A549 (cell line): ENCODE data around the gene BLOC1S4. TPM values are rescaled to one million over a fixed set of nuclear protein-coding genes. Genes with fewer than 3 reads are reported as not detected.

Experiments used
- CBX2 ChIP-seq: fragments of 200-600 bp; sonication (generic); IDR thresholded peaks from 2 replicates; pipeline ENCODE4 v1.6.1; 2016; ENCODE audit warnings: low read depth, mild to moderate bottlenecking, borderline replicate concordance
- CBX8 ChIP-seq: fragments of 200-600 bp; sonication (generic); IDR thresholded peaks from 2 replicates; pipeline ENCODE4 v1.6.1; 2016
- CHD4 ChIP-seq: fragments of 200-600 bp; sonication (generic); IDR thresholded peaks from 2 replicates; pipeline ENCODE4 v1.6.1; 2016; ENCODE audit warnings: antibody characterized with exemption, mild to moderate bottlenecking, borderline replicate concordance
- EHMT2 ChIP-seq: fragments of 200-600 bp; sonication (generic); IDR thresholded peaks from 2 replicates; pipeline ENCODE4 v1.6.1; 2016; ENCODE audit warnings: antibody characterized with exemption, low read depth, mild to moderate bottlenecking, moderate library complexity
- EP300 ChIP-seq, 2 experiments: fragments of >200 bp; sonication (Bioruptor Twin); formaldehyde crosslinking; IDR thresholded peaks; 2 replicates in 1 of 2; 3 replicates in 1 of 2; pipeline ENCODE4 v1.6.1; 2016 to 2017
- FOSB ChIP-seq: fragments of 250-450 bp; sonication (Bioruptor Pico); IDR thresholded peaks from 2 replicates; pipeline ENCODE4 v1.5.0; 2020; ENCODE audit warnings: mild to moderate bottlenecking, moderate library complexity
- GATA3 ChIP-seq: IDR thresholded peaks from 2 replicates; pipeline ENCODE4 v1.6.1; 2012; ENCODE audit warnings: borderline replicate concordance
- HMGXB4 ChIP-seq: fragments of 250-450 bp; sonication (Bioruptor Pico); IDR thresholded peaks from 2 replicates; pipeline ENCODE4 v1.5.0; 2021; ENCODE audit warnings: mild to moderate bottlenecking, moderate library complexity, borderline replicate concordance
- JUN ChIP-seq, 2 experiments: fragments of >200 bp; sonication (Bioruptor Twin); formaldehyde crosslinking; IDR thresholded peaks; 2 replicates in 1 of 2; 3 replicates in 1 of 2; pipeline ENCODE4 v1.6.1; 2016 to 2017
- JUNB ChIP-seq: fragments of >200 bp; sonication (Bioruptor Twin); formaldehyde crosslinking; IDR thresholded peaks from 2 replicates; pipeline ENCODE4 v1.6.1; 2016
- KDM5A ChIP-seq: fragments of 200-600 bp; sonication (generic); IDR thresholded peaks from 2 replicates; pipeline ENCODE4 v1.6.1; 2016; ENCODE audit warnings: antibody characterized with exemption, mild to moderate bottlenecking
- MAFK ChIP-seq: fragments of 450-650 bp; IDR thresholded peaks from 2 replicates; pipeline ENCODE4 v1.6.1; 2014; ENCODE audit not compliant: partially characterized antibody
- NPAS2 ChIP-seq: fragments of 250-450 bp; sonication (Bioruptor Pico); IDR thresholded peaks from 2 replicates; pipeline ENCODE4 v1.8.0; 2022; ENCODE audit warnings: mild to moderate bottlenecking, moderate library complexity, borderline replicate concordance
- POLR2A ChIP-seq: IDR thresholded peaks from 2 replicates; pipeline ENCODE4 v1.6.1; 2012; ENCODE audit warnings: mild to moderate bottlenecking, low read length
- RAD21 ChIP-seq, 2 experiments: fragments of >200 bp in 1 of 2; sonication (Bioruptor Twin) in 1 of 2; formaldehyde crosslinking in 1 of 2; IDR thresholded peaks in 1 of 2; conservative IDR thresholded peaks in 1 of 2; 2 replicates in 1 of 2; 3 replicates in 1 of 2; pipeline ENCODE4 v1.6.1; 2012 to 2018; ENCODE audit warnings: inconsistent platforms in 1 of 2
- RFX5 ChIP-seq: fragments of 450-650 bp; IDR thresholded peaks from 2 replicates; pipeline ENCODE4 v1.7.1; 2014; ENCODE audit warnings: antibody characterized with exemption, mild to moderate bottlenecking, moderate library complexity
- RNF2 ChIP-seq: fragments of 200-600 bp; sonication (generic); IDR thresholded peaks from 2 replicates; pipeline ENCODE4 v1.6.1; 2016; ENCODE audit warnings: low read depth, mild to moderate bottlenecking, antibody characterized with exemption, moderate library complexity, borderline replicate concordance
- SMC3 ChIP-seq: fragments of >200 bp; sonication (Bioruptor Twin); formaldehyde crosslinking; IDR thresholded peaks from 3 replicates; pipeline ENCODE4 v1.6.1; 2018; ENCODE audit warnings: inconsistent platforms
- SREBF2 ChIP-seq: fragments of 450-650 bp; IDR thresholded peaks from 2 replicates; pipeline ENCODE4 v1.6.1; 2014; ENCODE audit warnings: mild to moderate bottlenecking, moderate library complexity
- TP53 ChIP-seq: fragments of 250-450 bp; sonication (Bioruptor Pico); IDR thresholded peaks from 2 replicates; pipeline ENCODE4 v1.5.0; 2021; ENCODE audit warnings: mild to moderate bottlenecking, moderate library complexity
- ZFP36 ChIP-seq: fragments of 450-650 bp; IDR thresholded peaks from 2 replicates; pipeline ENCODE4 v1.6.1; 2014; ENCODE audit warnings: borderline replicate concordance; ENCODE audit not compliant: partially characterized antibody
- ZNF302 ChIP-seq: fragments of 250-450 bp; sonication (Bioruptor Pico); IDR thresholded peaks from 2 replicates; pipeline ENCODE4 v1.9.0; 2021; ENCODE audit warnings: inconsistent platforms, mild to moderate bottlenecking, moderate library complexity
- ZSCAN20 ChIP-seq: fragments of 250-450 bp; sonication (Bioruptor Pico); IDR thresholded peaks from 2 replicates; pipeline ENCODE4 v1.8.0; 2022; ENCODE audit warnings: mild to moderate bottlenecking, moderate library complexity
- polyA plus RNA-seq, 4 experiments: library from polyadenylated mRNA; depleted of rRNA in 3 of 4; stranded (reverse); fragments of >200 nt; fragmentation: RNase III in 1 of 4; extraction: RNeasy Plus Mini Kit Qiagen cat#74134 plus additional on column Dnase treatment in 1 of 4; gene quantifications; 2 replicates in 3 of 4; 3 replicates in 1 of 4; pipeline ENCODE4 v1.2.3, GENCODE V29; 2011 to 2017
- TF ChIP-seq, protein P1 (sequence below): IDR thresholded peaks from 2 replicates; pipeline ENCODE4 v1.6.1; 2012
- TF ChIP-seq, protein P2 (sequence below): fragments of >200 bp; sonication (Bioruptor Twin); formaldehyde crosslinking; IDR thresholded peaks from 3 replicates; pipeline ENCODE4 v1.6.1; 2016
- TF ChIP-seq, protein P3 (sequence below): fragments of 250-450 bp; sonication (Bioruptor Pico); IDR thresholded peaks from 2 replicates; pipeline ENCODE4 v1.5.0; 2020; ENCODE audit warnings: low read depth, mild to moderate bottlenecking, moderate library complexity
- TF ChIP-seq, protein P4 (sequence below): fragments of >200 bp; sonication (Bioruptor Twin); formaldehyde crosslinking; IDR thresholded peaks from 2 replicates; pipeline ENCODE4 v1.6.1; 2016

Gene BLOC1S4
- polyA plus RNA-seq, 2 of the 4 experiments (the other 2 are of a cell fraction): 13.2 to 13.9 TPM

GRCh38 chr4:6732441-6733357 lies 16.7 kb downstream of the BLOC1S4 start (continued):
- TF ChIP-seq HMGXB4: no peak; the same call in 1 of the 2 replicates
- no peak for TF ChIP-seq RAD21 (conservative IDR thresholded peaks at IDR 0.05 in 1 of 2, IDR thresholded peaks at IDR 0.05 in 1 of 2)
- peak; percentile 98 for TF ChIP-seq MAFK
- TF ChIP-seq KDM5A: no peak
- TF ChIP-seq TP53 (CRISPR knock-in tag): no peak
- peak in 1 of 2 experiments; percentile 47; a peak in 2 of 5 replicates for TF ChIP-seq JUN (IDR thresholded peaks at IDR 0.05)
- TF ChIP-seq EHMT2: no peak
- TF ChIP-seq, protein P1, sequence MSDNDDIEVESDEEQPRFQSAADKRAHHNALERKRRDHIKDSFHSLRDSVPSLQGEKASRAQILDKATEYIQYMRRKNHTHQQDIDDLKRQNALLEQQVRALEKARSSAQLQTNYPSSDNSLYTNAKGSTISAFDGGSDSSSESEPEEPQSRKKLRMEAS: peak; percentile 72
- TF ChIP-seq, protein P2, sequence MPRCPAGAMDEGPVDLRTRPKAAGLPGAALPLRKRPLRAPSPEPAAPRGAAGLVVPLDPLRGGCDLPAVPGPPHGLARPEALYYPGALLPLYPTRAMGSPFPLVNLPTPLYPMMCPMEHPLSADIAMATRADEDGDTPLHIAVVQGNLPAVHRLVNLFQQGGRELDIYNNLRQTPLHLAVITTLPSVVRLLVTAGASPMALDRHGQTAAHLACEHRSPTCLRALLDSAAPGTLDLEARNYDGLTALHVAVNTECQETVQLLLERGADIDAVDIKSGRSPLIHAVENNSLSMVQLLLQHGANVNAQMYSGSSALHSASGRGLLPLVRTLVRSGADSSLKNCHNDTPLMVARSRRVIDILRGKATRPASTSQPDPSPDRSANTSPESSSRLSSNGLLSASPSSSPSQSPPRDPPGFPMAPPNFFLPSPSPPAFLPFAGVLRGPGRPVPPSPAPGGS: no peak
- TF ChIP-seq CBX2: no peak
- peak; percentile 75; the same call in 1 of the 2 replicates for TF ChIP-seq ZSCAN20 (CRISPR knock-in tag)
- no peak for TF ChIP-seq FOSB (CRISPR knock-in tag)
- TF ChIP-seq, protein P3, sequence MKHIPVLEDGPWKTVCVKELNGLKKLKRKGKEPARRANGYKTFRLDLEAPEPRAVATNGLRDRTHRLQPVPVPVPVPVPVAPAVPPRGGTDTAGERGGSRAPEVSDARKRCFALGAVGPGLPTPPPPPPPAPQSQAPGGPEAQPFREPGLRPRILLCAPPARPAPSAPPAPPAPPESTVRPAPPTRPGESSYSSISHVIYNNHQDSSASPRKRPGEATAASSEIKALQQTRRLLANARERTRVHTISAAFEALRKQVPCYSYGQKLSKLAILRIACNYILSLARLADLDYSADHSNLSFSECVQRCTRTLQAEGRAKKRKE (CRISPR knock-in tag): 0 out of 2 replicates have a peak, but pooled peaks have one; percentile 47
- TF ChIP-seq SMC3: no peak
- TF ChIP-seq ZNF302 (CRISPR knock-in tag): peak; percentile 40
- no peak for TF ChIP-seq GATA3
- TF ChIP-seq, protein P4, sequence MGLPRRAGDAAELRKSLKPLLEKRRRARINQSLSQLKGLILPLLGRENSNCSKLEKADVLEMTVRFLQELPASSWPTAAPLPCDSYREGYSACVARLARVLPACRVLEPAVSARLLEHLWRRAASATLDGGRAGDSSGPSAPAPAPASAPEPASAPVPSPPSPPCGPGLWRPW: no peak
- TF ChIP-seq POLR2A: no peak
- TF ChIP-seq CHD4: no peak
- TF ChIP-seq ZFP36: no peak
- no peak for TF ChIP-seq SREBF2
- no peak for TF ChIP-seq RFX5
- TF ChIP-seq CBX8: no peak
- TF ChIP-seq EP300 (IDR thresholded peaks at IDR 0.05): 0 out of 5 replicates have a peak, but pooled peaks of 1 of the 2 experiments have one; percentile 15
- TF ChIP-seq NPAS2 (CRISPR knock-in tag): peak; percentile 10; the same call in 1 of the 2 replicates
- TF ChIP-seq JUNB: no peak
- TF ChIP-seq RNF2: no peak
